ENCODE data around the gene MUCL3.
"Not testable (repeated sequence)": the region's sequence is repeated elsewhere in the genome, so short reads cannot be mapped to it uniquely, and the experiment has no call there.

DNA sequence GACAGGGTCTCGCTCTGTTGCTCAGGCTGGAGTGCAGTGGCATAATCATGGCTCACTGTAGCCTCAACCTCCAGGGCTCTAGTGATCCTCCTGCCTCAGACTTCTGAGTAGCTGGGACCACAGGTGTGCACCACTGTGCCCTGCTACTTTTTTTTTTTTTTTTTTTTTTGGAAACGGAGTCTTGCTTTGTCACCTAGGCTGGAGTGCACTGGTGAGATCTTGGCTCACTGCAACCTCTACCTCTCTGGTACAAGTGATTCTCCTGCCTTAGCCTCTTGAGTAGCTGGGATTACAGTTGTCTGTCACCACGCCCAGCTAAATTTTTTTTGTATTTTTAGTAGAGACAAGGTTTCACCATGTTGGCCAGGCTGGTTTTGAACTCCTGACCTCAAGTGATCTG is 13.7 kb upstream of the MUCL3 start:
- not testable (repeated sequence) for TF ChIP-seq CTCF, POLR2AphosphoS5, POLR2A (IDR thresholded peaks at IDR 0.05)

Data from breast epithelium (tissue), 3 donors.